ENCODE measurements around the gene PTPRD.

- TF ChIP-seq CTCF (IDR thresholded peaks at IDR 0.05) (no peak), POLR2A (IDR thresholded peaks at IDR 0.05) (no peak)
Observed at GRCh38 chr9:10071579-10071978, 541.2 kb downstream of the PTPRD start.

Measured in Peyer's patch (tissue), 4 donors.